C4-2B (cell line): ENCODE data around the gene INTS13.

Experiments
- H3K27ac ChIP-seq: fragments of 450-650 bp; 2 replicates; pipeline ENCODE4 v1.5.1; 2017
- ZFX ChIP-seq: fragments of 450-650 bp; IDR thresholded peaks from 2 replicates; pipeline ENCODE4 v1.6.1; 2017
- TF ChIP-seq, protein P1 (sequence below): fragments of 450-650 bp; conservative IDR thresholded peaks from 2 replicates; pipeline ENCODE4 v1.5.1; 2017; ENCODE audit warnings: mild to moderate bottlenecking

The INTS13 gene

DNA sequence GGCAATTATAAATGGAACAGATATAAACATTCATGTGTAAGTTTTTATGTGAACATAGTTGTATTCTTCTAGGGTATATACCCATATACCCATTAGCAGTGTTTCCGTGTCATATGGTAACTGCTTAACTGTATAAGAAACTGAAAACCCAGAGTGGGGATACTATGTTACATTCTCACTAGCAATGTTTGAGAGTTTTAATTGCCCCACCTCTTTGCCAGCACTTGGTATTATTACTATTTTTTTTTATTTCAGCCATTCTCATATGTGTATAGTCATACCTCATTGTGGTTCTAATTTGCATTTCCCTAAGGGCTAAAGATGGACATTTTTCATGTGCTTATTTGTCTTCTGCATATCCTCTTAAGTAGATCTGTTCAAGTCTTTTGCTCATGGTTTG lies 76.1 kb downstream of the INTS13 start:
- TF ChIP-seq, protein P1, sequence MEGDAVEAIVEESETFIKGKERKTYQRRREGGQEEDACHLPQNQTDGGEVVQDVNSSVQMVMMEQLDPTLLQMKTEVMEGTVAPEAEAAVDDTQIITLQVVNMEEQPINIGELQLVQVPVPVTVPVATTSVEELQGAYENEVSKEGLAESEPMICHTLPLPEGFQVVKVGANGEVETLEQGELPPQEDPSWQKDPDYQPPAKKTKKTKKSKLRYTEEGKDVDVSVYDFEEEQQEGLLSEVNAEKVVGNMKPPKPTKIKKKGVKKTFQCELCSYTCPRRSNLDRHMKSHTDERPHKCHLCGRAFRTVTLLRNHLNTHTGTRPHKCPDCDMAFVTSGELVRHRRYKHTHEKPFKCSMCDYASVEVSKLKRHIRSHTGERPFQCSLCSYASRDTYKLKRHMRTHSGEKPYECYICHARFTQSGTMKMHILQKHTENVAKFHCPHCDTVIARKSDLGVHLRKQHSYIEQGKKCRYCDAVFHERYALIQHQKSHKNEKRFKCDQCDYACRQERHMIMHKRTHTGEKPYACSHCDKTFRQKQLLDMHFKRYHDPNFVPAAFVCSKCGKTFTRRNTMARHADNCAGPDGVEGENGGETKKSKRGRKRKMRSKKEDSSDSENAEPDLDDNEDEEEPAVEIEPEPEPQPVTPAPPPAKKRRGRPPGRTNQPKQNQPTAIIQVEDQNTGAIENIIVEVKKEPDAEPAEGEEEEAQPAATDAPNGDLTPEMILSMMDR, result no peak
- no peak overlapping the region for H3K27ac ChIP-seq

DNA sequence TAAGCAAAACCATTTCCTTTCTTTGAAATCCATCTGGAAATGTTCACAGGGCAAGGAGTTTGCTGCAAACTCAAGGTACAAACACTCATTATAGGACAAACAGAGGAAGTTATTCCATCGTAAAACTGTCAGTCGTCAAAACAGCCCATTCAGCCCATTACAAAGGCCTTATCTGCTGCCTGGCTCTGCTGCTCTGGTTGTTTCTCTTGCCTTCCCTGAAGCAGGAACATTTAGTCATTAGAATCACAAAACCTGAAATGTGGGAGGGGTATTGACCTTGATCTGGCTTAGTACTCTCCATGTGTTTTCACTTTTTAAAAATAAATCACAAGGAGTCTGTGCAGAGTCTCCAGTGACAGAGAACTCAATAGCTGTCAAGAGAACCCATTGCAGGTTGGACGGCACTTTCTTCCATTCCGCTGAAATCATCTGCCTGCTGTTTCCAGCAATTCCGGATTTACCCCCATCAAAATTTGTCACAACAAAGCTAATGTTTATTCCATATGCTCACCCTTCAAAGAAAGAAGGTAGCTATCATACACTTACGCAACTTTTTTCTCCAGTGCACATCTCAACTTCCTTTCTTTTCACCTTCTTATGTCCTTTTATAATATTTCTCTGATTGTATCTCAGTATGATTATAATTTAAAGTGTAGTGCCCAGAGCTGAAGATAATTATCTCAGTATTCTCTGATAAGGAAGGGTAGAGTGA lies 80.2 kb downstream of the INTS13 start:
- TF ChIP-seq ZFX, result no peak
- TF ChIP-seq, protein P1, result no peak
- H3K27ac ChIP-seq, result no peak overlapping the region

DNA sequence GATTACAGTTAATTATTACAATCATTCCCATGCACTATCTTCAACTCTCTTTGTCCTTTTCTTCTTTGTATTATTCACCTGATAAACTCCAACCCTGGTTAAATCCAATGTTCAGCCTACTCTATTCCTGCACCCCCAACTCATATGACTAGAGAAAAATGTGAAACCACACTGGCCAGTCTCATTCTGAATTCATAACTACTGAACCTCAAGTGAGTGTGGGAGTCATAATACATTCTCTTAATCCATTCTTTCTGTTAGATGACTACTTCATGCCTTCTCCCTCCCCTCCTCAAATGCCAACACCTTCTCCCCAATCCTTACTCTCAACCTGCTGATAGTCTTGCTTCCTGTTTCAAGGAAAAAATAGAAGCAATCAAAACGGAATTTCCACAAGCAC lies 82.4 kb downstream of the INTS13 start:
- TF ChIP-seq ZFX, result no peak
- TF ChIP-seq, protein P1, result no peak
- no peak overlapping the region for H3K27ac ChIP-seq
